Breast epithelium (tissue), 3 donors: ENCODE measurements around the gene TGFB2.

Experiments
- CTCF ChIP-seq, 3 donors: fragments of 450-650 bp; IDR thresholded peaks; one replicate each; pipeline ENCODE4 v1.5.1; 2016 to 2017; ENCODE audit warnings: antibody characterized with exemption in 3 of 3, mild to moderate bottlenecking in 3 of 3, moderate library complexity in 3 of 3
- POLR2A ChIP-seq: fragments of 450-650 bp; IDR thresholded peaks from one replicate; pipeline ENCODE4 v1.6.1; 2016; ENCODE audit warnings: antibody characterized with exemption, mild to moderate bottlenecking, moderate library complexity

GRCh38 chr1:218344814-218345672 is at the start of gene TGFB2:
- TF ChIP-seq CTCF (IDR thresholded peaks at IDR 0.05) = peak in 2 of 3 donors; percentile 5 to 9
- peak; percentile 72 for TF ChIP-seq POLR2A
